Measurements from ENCODE around the gene ACTA1. TPM values are rescaled to one million over a fixed set of nuclear protein-coding genes. Genes with fewer than 3 reads are reported as not detected.

ACTA1 gene
- total and polyA plus RNA-seq, 2 of the 13 experiments (the other 11 are each of a cell fraction or from before 2014, with no cell fraction given), result 1.4 to 5.2 TPM

DNA sequence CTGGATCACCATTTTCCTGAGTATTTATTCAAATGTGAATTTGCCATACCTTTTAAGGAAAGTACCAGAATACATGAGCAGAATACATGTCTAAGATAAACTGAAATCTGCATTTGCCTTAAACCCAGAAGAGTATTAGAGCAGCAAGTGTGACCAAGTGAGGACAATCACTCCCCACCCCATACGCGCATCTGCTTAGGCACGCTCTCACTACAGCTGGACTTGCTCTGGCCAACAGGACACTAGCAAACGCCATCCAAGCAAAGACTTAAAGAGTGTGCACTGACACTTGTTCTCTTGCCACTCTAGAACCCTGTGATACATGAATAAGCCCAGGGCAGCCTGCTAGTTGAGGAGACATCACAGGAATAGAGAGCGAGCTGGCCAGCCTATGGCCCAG lies 48.6 kb upstream of the ACTA1 start:
- 98% methylated on average over 4 of the region's 5 CpGs for WGBS (ENCODE audit: low lambda C conversion rate)
- CTCF ChIA-PET (ENCODE audit: low intra/inter-chr PET ratio, low total read pairs), result interaction anchor here (1.5 kb wide), 1 partner anchor 225 kb away, joined by 24 read pairs; no protein-coding TSS in a partner anchor
- in situ Hi-C loops (cut with HindIII; ENCODE audit: extremely low pct_ligation_motif_present, low pct_unique_long_range_greater_than_20kb), result loop anchor here (5.0 kb wide), 1 partner anchor 225 kb away; no protein-coding TSS in a partner anchor

More for the DNA sequence above, 48.6 kb upstream of the ACTA1 start:
- intact Hi-C loops (cut with micrococcal nuclease; ENCODE audit: unreplicated experiment), result loop anchor here (1.0 to 10.0 kb wide), 2 partner anchors 138 to 224 kb away; partner anchors contain the start of gene CCSAP
- peaks cover 7% of the 10 kb centered on the region for H3K4me1 ChIP-seq (ENCODE audit: insufficient read depth, low read length)
- TF ChIP-seq ZKSCAN8 (CRISPR knock-in tag; IDR thresholded peaks at IDR 0.05; ENCODE audit: borderline replicate concordance) (no peak), PLSCR1 (CRISPR knock-in tag; IDR thresholded peaks at IDR 0.05; ENCODE audit: borderline replicate concordance) (no peak), EED (CRISPR knock-in tag; IDR thresholded peaks at IDR 0.05) (no peak), ZNF782 (CRISPR knock-in tag; IDR thresholded peaks at IDR 0.05; ENCODE audit: borderline replicate concordance) (no peak), KDM1A (CRISPR knock-in tag; IDR thresholded peaks at IDR 0.05) (no peak), ZBED4 (CRISPR knock-in tag; IDR thresholded peaks at IDR 0.05; ENCODE audit: borderline replicate concordance) (no peak), HMG20A (CRISPR knock-in tag; IDR thresholded peaks at IDR 0.05; ENCODE audit: borderline replicate concordance) (no peak), TBX3 (IDR thresholded peaks at IDR 0.05; ENCODE audit: borderline replicate concordance) (no peak), ZBTB39 (CRISPR knock-in tag; IDR thresholded peaks at IDR 0.05) (no peak)
- TF ChIP-seq, protein P1, sequence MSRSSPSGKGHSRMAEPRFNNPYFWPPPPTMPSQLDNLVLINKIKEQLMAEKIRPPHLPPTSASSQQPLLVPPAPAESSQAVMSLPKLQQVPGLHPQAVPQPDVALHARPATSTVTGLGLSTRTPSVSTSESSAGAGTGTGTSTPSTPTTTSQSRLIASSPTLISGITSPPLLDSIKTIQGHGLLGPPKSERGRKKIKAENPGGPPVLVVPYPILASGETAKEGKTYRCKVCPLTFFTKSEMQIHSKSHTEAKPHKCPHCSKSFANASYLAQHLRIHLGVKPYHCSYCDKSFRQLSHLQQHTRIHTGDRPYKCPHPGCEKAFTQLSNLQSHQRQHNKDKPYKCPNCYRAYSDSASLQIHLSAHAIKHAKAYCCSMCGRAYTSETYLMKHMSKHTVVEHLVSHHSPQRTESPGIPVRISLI (CRISPR knock-in tag; IDR thresholded peaks at IDR 0.05; ENCODE audit: borderline replicate concordance), result no peak
- no peak overlapping the region for H3K4me3 ChIP-seq (replicated peaks in 1 of 3; ENCODE audit: insufficient read depth in 1 of 3, low read depth in 2 of 3, low read length in 3 of 3)
- ATAC-seq, result peak; percentile 40; the same call in 2 of the 3 replicates
- H3K27me3 ChIP-seq (ENCODE audit: control insufficient read depth in 1 of 2, insufficient read depth in 2 of 2, low read length in 2 of 2), result no peaks in the 10 kb centered on the region
- no TSS peak for BruUV-seq (replicated peaks)
- H3K9ac ChIP-seq (ENCODE audit: insufficient read depth, low read depth, low read length), result no peak overlapping the region
- H4K20me1 ChIP-seq (ENCODE audit: insufficient read depth, low read length), result no peaks in the 10 kb centered on the region
- H2AFZ ChIP-seq (ENCODE audit: low read length), result no peak overlapping the region
- no peak overlapping the region for H3K4me2 ChIP-seq (ENCODE audit: low read depth, low read length)
- peaks cover 19 to 78% of the 10 kb centered on the region in 2 experiments for H3K36me3 ChIP-seq (replicated peaks in 1 of 2; ENCODE audit: control insufficient read depth in 1 of 2, insufficient read depth in 2 of 2, low read length in 2 of 2)
- H3K79me2 ChIP-seq (ENCODE audit: insufficient read depth, low read length), result no peaks in the 10 kb centered on the region
- no peak for DNase-seq (ENCODE audit: low spot score)
- no peaks in the 10 kb centered on the region for H3K9me3 ChIP-seq (ENCODE audit: low read length)
- POLR2A ChIA-PET, result interaction anchor here (1.3 kb wide), 1 partner anchor 27 kb away, joined by 3 read pairs; no protein-coding TSS in a partner anchor
- FAIRE-seq, result no peak
- H3K27ac ChIP-seq (ENCODE audit: extremely low read length, insufficient read depth, low read length), result no peak overlapping the region
